ENCODE measurements around the gene KRTAP1-3.
"Not testable (repeated sequence)": the region's sequence is repeated elsewhere in the genome, so short reads cannot be mapped to it uniquely, and the experiment has no call there.

KRTAP1-3 gene

GRCh38 chr17:41061964-41062363 lies 27.3 kb upstream of the KRTAP1-3 start:
- no peak for TF ChIP-seq CTCF (IDR thresholded peaks at IDR 0.05; ENCODE audit: insufficient read depth, low read length, poor library complexity, severe bottlenecking)
- DNase-seq (ENCODE audit: extremely low read depth, insufficient read length), result no peak
- Histone ChIP-seq H3K36me3 (ENCODE audit: control insufficient read depth, insufficient read depth, low read length) (no peaks in the 10 kb centered on the region), H3K27me3 (replicated peaks; ENCODE audit: control insufficient read depth, insufficient read depth, low read length) (no peaks in the 10 kb centered on the region; the same call in 1 of the 2 replicates), H3K4me3 (replicated peaks; ENCODE audit: low read depth, low read length) (no peak overlapping the region)

- no peak for TF ChIP-seq CTCF (IDR thresholded peaks at IDR 0.05; ENCODE audit: insufficient read depth, low read length, poor library complexity, severe bottlenecking)
- no peak for DNase-seq (ENCODE audit: extremely low read depth, insufficient read length)
- Histone ChIP-seq H3K27me3 (replicated peaks; ENCODE audit: control insufficient read depth, insufficient read depth, low read length) (no peaks in the 10 kb centered on the region; the same call in 1 of the 2 replicates), H3K4me3 (replicated peaks; ENCODE audit: low read depth, low read length) (no peak within 1 kb of the TSS), H3K36me3 (ENCODE audit: control insufficient read depth, insufficient read depth, low read length) (no peaks in the 10 kb centered on the region)
These were observed 25.5 kb upstream of the KRTAP1-3 start, which contains the start of gene KRTAP2-3 for GRCh38 chr17:41060052-41060604. KRTAP2-3 (minus strand) TSS chr17:41060114; CDS start chr17:41060050, 64 bp downstream.

GRCh38 chr17:41059276-41060051 lies 24.8 kb upstream of the KRTAP1-3 start:
- not testable (repeated sequence) for DNase-seq (ENCODE audit: extremely low read depth, insufficient read length)

GRCh38 chr17:41058741-41059140 lies 24.1 kb upstream of the KRTAP1-3 start:
- no peak overlapping the region for H3K4me3 ChIP-seq (replicated peaks; ENCODE audit: low read depth, low read length)
- H3K27me3 ChIP-seq (replicated peaks; ENCODE audit: control insufficient read depth, insufficient read depth, low read length), result no peaks in the 10 kb centered on the region; the same call in 1 of the 2 replicates
- H3K36me3 ChIP-seq (ENCODE audit: control insufficient read depth, insufficient read depth, low read length), result no peaks in the 10 kb centered on the region
- TF ChIP-seq CTCF (IDR thresholded peaks at IDR 0.05; ENCODE audit: insufficient read depth, low read length, poor library complexity, severe bottlenecking), result no peak
- DNase-seq (ENCODE audit: extremely low read depth, insufficient read length), result no peak

More at GRCh38 chr17:41059276-41060051, 24.8 kb upstream of the KRTAP1-3 start:
- not testable (repeated sequence) for H3K27me3 ChIP-seq (replicated peaks; ENCODE audit: control insufficient read depth, insufficient read depth, low read length); H3K4me3 ChIP-seq (replicated peaks; ENCODE audit: low read depth, low read length); H3K36me3 ChIP-seq (ENCODE audit: control insufficient read depth, insufficient read depth, low read length)

- H3K36me3 ChIP-seq (ENCODE audit: control insufficient read depth, insufficient read depth, low read length), result no peaks in the 10 kb centered on the region
- no peak overlapping the region for H3K4me3 ChIP-seq (replicated peaks; ENCODE audit: low read depth, low read length)
- TF ChIP-seq CTCF (IDR thresholded peaks at IDR 0.05; ENCODE audit: insufficient read depth, low read length, poor library complexity, severe bottlenecking), result no peak
- no peaks in the 10 kb centered on the region; the same call in 1 of the 2 replicates for H3K27me3 ChIP-seq (replicated peaks; ENCODE audit: control insufficient read depth, insufficient read depth, low read length)
- no peak for DNase-seq (ENCODE audit: extremely low read depth, insufficient read length)
These were observed 22.9 kb upstream of the KRTAP1-3 start for GRCh38 chr17:41057547-41057946.

GRCh38 chr17:41055130-41055529 lies 20.5 kb upstream of the KRTAP1-3 start, which contains the start of gene KRTAP2-2:
KRTAP2-2 (minus strand) TSS chr17:41055230; CDS start chr17:41055211, 19 bp downstream.
- not testable (repeated sequence) for H3K4me3 ChIP-seq (replicated peaks; ENCODE audit: low read depth, low read length); H3K36me3 ChIP-seq (ENCODE audit: control insufficient read depth, insufficient read depth, low read length); H3K27me3 ChIP-seq (replicated peaks; ENCODE audit: control insufficient read depth, insufficient read depth, low read length); DNase-seq (ENCODE audit: extremely low read depth, insufficient read length)

GRCh38 chr17:41054556-41054955 lies 19.9 kb upstream of the KRTAP1-3 start:
- H3K4me3 ChIP-seq (replicated peaks; ENCODE audit: low read depth, low read length); H3K36me3 ChIP-seq (ENCODE audit: control insufficient read depth, insufficient read depth, low read length); H3K27me3 ChIP-seq (replicated peaks; ENCODE audit: control insufficient read depth, insufficient read depth, low read length); DNase-seq (ENCODE audit: extremely low read depth, insufficient read length): not testable (repeated sequence)

Measured in GM06990 (cell line).